Measurements from ENCODE around the gene EHD1.

DNA sequence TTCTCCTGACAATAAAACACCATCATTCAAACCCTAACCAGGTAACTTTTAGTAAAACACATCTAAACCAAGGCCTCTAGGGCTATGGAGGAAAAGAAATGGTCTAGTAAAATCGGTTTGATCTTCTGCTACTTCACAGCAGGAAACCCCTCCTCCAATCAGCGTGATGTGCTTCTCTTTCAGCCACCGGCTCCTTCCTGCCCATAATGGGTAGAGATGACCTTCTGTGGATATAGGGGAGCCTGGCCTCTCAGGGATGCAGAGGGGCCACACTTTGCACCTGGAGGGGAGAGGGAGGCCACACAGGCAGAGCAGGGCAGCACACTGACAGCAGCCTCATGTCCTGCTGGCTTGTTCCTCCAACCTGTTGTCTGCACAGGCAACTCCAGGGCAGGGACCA lies 6.9 kb downstream of the EHD1 start:
- no peak for TF ChIP-seq CTCF (IDR thresholded peaks at IDR 0.05)
- no peak for TF ChIP-seq POLR2A (IDR thresholded peaks at IDR 0.05)
- TF ChIP-seq POLR2AphosphoS5 (IDR thresholded peaks at IDR 0.05): no peak
- TF ChIP-seq EP300 (IDR thresholded peaks at IDR 0.05; ENCODE audit: low read depth): no peak
